Body of pancreas (tissue), 4 donors: Measurements from ENCODE around the gene ZC3H7A.

ENCODE experiments used
- CTCF ChIP-seq, 7 experiments: fragments of 450-650 bp in 4 of 7; fragments of 200-600 bp in 3 of 7; sonication (generic) in 3 of 7; IDR thresholded peaks; one replicate each; pipeline ENCODE4 v1.5.1; 2016 to 2019; ENCODE audit warnings: antibody characterized with exemption in 7 of 7
- POLR2A ChIP-seq, 3 donors: fragments of 450-650 bp; IDR thresholded peaks; one replicate each; pipeline ENCODE4 v1.6.1; 2016; ENCODE audit warnings: antibody characterized with exemption in 3 of 3, mild to moderate bottlenecking in 2 of 3

DNA sequence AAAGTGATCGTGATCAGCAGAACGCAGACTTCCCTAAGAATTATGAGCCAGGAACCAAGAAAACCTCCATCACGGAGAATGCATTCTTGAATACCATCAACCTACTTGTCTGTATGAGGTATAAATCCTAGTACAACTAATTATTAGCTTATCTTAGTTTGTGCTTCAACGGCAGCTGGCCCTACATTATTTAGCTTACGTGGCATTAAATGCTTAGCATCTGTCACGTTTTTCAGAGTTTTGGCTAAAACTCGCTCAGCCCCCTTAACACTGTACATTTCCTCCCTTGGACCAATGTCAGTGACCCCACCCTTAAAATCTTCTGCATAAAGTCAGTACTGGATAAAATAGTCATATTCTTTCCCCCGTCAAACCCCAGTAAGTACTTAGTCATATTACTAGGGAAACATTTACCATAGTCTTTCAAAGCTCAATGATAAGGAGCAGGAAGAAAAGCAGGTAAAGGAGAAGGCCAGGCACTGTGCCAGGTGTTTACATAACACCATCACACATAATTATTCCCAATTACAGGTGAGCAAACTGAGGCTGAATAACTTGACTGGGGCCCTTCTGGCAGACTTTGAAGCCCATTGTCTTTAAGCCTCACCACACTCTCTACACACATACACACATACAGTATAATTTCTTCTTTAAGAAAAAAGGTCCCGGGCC lies 37.8 kb downstream of the ZC3H7A start:
- TF ChIP-seq CTCF (IDR thresholded peaks at IDR 0.05) (no peak), POLR2A (IDR thresholded peaks at IDR 0.05) (no peak)
